NCI-H2081 treated with DMSO at 0.1 percent for 48 hours (cell line): ENCODE results near the gene IGSF6.
A peak's percentile ranks its signal among the peaks of the same experiment; 100 is the strongest.

ENCODE experiments used
- DNase-seq: peaks from one replicate; lab custom pipeline; 2025; lab: John Stamatoyannopoulos, UW

Gene IGSF6

DNA sequence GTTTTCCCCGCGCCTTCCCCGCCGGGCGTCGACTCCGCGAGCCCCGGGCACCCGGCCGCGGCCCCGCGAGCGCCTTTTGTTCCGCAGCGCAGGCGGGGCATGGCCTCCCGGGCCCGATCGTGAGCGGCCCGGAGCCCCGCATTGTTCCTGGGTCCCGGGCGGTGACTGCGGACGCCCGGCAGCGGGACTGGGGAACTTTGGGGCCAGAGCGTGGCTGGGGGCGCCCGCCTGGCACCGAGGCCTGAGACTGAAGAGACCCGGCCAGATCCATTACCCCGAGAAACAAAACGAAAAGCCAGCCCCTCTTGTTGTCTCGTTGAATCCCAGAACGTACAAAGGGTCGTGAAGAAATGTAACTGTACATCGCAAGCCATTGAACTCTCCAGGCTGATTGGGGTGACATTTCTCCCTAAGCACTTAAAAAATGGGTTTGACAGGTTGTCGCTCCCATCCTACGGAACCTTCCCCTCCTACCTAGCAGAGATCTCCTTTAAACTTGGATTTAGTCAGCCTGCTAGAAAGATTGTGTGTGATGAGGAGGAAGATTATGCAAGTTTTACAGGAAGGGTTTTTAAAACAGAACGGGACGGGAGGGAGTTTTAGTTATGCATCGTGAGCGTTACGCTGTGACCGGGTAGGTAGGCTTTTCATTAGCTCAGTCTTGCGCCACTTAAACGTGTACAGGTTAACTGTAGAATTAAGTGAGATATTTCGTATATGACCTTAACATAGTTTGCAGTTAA, 52.2 kb downstream of the IGSF6 start:
- DNase-seq = no peak

DNA sequence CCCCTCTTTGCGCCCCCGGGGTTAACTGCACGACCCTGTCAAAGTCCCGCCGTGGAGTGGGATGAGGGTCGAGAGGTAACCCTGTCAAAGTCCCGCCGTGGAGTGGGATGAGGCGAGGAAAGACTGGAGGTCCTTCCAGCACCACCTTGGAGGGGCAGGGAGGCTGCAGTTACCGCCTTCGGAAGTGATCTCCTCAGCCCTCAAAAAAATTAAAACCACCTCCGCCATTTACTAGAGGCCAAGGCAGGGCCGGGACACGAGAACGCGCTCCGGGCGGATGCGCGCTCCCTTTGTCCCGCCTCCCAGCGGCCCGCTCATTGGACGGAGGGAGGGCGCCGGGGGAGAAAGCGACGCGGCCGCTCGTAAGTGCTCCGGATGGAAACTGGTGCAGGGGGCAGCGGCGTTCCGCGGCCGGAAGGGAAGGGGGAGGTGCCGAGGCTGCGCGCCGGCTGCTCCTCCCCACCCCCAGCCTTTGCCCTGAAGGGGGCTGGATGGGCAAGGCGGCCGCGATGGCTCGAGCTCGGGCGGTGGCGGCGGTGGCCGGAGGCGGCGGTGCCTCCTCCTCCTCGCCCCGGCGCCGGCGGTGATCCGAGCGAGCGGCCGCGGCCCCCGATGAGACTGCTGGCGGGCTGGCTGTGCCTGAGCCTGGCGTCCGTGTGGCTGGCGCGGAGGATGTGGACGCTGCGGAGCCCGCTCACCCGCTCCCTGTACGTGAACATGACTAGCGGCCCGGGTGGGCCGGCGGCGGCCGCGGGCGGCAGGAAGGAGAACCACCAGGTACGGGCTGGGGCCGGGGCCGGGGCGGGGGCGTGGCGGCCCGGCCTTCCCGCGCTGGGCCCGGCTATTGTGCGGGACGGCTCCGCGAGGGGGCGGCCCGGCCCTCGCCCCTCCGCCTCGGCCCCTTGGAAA, 53.0 kb downstream of the IGSF6 start, which contains the start of gene METTL9:
TSS of gene METTL9 (plus strand) at position 456 of the 909 bp plus-strand sequence. CDS start at position 613, 157 bp downstream.
- DNase-seq = peak; percentile 56

DNA sequence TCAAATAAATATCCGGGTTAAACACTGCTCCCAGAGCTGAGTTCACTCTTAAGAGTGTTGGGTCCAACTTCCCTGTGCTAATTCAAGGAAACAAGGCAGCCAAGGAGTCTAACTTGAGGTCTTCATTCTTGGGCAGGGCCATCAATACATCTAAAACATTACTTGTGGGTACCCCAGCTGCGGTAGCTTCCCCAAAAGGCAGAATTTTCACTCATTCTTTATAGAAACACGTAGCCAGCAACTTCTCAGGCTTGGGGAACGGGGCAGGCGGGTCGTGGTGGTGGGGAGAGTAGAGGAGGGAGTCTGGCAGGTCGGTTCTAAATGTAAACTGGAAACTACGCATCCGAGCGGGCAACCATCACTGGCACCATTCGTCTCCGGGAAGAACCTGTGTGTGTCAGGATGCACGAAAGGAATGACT, 53.7 kb downstream of the IGSF6 start:
- DNase-seq = no peak

DNA sequence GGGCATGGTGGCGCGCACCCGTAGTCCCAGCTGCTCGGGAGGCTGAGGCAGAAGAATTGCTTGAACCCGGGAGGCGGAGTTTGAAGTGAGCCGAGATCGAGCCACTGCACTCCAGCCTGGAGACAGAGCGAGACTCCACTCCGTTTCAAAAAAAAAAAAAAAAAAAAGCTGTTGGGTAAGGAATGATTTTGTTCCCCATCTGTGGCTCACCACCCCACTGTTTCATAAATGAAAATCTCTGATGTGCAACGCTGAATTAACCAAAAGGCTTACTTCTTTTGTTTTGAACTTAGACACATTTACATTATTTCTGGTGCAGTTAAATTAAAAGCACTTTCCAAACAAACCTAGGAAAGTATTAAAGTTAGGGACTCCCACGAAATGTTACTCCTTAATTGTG, 54.2 kb downstream of the IGSF6 start:
- DNase-seq = no peak

DNA sequence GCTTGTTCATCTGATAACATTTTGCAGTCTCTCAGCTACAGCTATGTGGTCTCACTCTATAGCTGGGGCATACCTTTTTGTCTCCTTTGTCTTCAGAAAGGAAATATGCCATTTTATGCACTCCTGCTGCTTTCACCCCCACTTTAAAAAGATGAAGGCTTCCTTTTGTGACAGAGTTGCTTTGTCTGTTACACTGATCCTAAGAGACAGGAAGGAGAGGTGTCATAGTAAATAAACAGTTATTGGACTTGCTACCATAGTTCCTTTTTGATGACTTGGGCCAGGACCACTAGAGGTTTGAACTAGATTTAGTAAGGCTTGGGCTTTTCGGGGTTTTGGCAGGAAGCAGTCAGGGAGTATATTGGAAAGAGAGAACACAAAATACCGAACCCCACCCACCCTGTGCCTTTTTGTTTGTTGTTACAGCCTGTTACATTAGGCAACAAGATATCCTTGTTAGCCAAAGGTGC, 54.8 kb downstream of the IGSF6 start:
- DNase-seq = no peak

DNA sequence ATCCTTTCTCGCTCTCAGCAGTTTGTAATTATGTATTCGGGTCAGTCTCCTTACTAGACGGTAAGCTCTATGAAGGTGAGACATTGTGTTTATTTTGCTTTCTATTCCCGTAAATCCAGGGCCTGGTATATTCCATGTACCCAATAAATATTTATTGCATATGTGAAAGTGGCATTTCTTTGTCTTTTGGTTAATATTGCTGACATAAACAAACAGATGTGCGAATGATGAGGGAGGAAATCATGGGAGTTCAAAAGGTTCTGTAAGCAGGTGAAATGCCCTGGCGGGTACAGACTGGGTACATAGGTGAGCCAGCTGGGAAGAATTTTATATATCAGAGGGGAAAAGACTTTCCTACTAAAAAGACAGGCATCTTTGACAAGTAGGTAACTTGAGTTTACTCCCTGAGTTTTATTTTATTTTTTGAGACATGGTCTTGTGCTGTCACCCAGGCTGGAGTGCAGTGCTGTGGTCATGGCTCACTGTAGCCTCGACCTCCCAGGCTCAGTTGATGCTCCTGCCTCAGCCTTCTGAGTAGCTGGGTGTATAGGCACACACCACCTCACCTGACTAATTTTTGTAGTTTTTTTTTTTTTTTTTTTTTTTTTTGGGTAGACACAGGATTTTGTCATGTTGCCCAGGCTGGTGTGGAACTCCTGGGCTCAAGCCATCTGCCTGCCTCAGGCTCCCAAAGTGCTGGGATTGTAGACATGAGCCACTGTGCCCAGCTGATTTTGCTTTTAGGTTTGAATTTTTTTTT, 58.7 kb downstream of the IGSF6 start:
- DNase-seq = no peak

DNA sequence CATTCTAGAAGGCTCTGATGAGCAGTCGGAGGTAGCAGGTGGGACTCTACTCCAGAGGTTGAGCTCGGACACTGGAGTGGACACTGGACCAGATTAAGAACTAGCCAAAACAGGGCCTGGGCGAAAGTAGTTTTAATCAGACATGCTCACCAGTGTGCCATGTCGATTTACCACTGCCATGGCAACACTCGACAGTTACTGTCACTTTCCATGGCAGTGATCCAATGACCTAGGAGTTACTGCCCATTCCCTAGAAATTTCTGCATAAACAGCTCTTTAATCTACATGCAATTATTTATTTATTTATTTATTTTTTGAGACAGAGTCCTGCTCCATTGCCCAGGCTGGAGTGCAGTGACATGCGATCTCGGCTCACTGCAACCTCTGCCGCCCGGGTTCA, 60.2 kb downstream of the IGSF6 start:
- no peak for DNase-seq

DNA sequence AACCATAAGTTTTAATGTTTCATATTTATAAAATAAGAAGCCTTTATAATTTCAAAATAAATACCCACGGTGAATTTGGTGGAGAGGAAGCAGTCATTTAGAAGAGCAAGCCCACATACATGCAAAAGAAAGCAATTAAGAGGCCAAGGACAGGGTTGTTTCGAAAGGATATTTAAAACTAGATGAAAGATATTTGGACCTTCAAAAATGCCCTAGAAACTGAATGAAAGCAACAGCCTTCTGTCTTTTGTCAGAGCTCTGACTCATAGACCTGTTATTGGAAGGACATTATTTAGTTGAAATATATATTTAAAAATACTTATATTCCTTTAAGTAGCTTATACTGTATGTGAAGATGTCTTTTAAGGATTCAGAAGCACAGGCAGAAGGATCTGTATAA, 61.6 kb downstream of the IGSF6 start:
- DNase-seq = no peak

DNA sequence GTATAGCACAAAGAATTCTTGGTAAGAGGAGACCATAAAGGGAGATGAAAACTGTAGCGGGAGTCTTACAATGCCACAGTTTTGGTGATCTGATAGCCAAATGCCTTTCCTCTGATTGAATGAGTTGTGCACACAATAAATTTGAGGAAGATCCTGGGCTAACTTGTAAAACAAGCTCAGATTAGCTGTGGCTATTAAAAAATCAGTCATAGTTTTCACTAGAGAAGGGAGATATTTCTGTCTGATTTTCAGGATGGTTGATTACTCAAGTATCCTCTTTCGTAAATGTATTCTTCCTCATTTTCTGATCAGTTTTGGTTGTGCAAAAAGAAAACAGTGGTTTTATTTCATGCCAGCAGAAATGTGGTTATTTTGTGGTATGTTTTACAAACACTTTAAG, 62.1 kb downstream of the IGSF6 start:
- DNase-seq = no peak

DNA sequence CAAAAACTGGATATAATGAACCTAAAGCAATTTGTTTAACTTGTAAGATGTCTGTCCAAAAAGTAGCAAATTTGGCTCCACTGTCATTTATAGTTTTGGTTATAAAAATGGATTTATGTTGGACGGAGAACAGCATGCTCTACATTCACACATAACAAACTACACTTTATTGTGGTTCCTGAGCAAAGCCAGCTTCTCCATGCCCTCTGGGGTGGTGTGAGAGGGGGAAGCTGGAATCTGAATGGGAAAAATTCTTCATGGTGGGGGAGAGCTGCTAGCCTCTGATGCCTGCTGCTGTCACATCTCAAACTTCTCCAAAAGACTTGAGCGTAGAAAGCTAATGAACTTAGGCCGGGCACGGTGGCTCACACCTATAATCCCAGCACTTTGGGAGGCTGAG, 62.9 kb downstream of the IGSF6 start:
- DNase-seq = no peak
